Measurements from ENCODE around the gene PTPRT. TPM values are rescaled to one million over a fixed set of nuclear protein-coding genes. Genes with fewer than 3 reads are reported as not detected.

The PTPRT gene
- under 1 TPM; 0.26 to 0.27 TPM for total RNA-seq
- long read RNA-seq = 0 reads

GRCh38 chr20:43189554-43190331, at the start of gene PTPRT:
Gene PTPRT (minus strand): TSS chr20:43189906. CDS start chr20:43189733, 173 bp downstream.
- intact Hi-C loops (cut with DNase I) = no loop called here
- DNase-seq (no peak), ATAC-seq (no peak)

GRCh38 chr20:43238833-43239232, 49.1 kb upstream of the PTPRT start:
- ATAC-seq = no peak

DNA sequence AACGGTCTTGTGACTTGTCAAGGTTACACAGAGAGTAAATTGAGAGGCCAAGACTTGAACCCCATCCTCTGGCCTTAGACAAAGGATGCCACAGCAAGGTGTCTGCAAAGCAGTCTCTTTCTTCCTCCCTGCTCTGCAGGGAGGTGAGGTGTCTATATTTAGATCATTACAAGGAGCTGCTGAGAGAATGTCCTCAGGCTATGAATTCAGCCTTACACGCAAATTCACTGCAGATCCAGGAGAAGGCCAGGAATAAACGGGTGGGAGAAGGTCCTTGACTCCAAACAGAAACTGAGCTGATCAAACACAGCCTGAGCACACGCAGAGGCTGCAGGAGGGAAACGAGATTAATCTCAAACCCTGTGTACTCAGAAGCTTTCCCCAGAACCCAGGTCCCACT, 48.6 kb upstream of the PTPRT start:
- ATAC-seq (no peak), DNase-seq (no peak)
- intact Hi-C loops (cut with DNase I) = no loop called here

More at GRCh38 chr20:43238833-43239232, 49.1 kb upstream of the PTPRT start:
- no peak for DNase-seq
- intact Hi-C loops (cut with DNase I) = no loop called here

DNA sequence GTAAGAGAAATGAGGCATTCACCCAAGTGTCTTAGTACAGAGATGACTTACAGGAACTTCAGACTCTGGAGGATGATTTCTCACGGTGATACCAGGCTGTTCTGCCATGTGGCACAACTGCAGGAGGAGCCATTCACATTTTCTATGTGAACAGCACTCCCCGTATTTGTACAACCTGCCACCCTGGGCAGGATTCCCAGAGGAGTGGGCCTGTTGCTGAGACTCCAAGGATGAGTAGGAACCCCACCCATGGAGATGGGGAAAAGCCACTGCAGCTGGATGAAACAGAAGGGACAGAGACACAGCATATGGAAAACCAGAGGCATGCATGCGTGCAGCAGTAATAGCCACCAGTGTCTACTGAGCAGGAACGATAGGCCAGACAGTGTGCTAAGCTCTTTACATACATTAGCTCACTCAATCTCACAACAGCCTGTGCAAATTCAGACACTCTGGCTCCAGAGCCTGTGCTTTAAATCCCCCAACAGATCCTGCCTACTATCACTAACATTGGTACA, 48.0 kb upstream of the PTPRT start:
- intact Hi-C loops (cut with DNase I) = no loop called here
- no peak for DNase-seq
- no peak for ATAC-seq

DNA sequence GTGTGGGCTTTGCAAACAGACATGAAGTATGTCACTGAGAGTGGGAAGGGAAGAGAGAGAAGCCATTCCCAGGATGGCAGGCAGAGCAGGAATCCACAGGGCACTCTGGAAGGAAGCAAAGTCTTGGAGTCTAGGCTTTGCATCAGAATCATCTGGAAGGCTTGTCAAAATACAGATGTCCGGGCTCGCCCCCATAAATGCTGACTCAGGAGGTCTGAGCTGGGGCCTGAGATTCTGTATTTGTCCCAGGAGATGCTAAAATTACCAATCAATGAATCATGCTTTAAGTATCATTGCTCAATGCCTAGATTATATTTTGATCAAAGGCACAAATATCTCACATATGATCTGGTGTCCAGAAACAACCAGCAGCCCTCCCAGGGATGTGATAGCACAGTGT, 46.3 kb upstream of the PTPRT start:
- ATAC-seq = no peak
- DNase-seq = no peak
- intact Hi-C loops (cut with DNase I) = no loop called here

- ATAC-seq = no peak
Measured at GRCh38 chr20:43231829-43232228, 42.1 kb upstream of the PTPRT start.

GRCh38 chr20:43229696-43230095, 40.0 kb upstream of the PTPRT start:
- intact Hi-C loops (cut with DNase I) = no loop called here
- no peak for ATAC-seq

More at GRCh38 chr20:43231829-43232228, 42.1 kb upstream of the PTPRT start:
- intact Hi-C loops (cut with DNase I) = no loop called here
- DNase-seq = no peak

DNA sequence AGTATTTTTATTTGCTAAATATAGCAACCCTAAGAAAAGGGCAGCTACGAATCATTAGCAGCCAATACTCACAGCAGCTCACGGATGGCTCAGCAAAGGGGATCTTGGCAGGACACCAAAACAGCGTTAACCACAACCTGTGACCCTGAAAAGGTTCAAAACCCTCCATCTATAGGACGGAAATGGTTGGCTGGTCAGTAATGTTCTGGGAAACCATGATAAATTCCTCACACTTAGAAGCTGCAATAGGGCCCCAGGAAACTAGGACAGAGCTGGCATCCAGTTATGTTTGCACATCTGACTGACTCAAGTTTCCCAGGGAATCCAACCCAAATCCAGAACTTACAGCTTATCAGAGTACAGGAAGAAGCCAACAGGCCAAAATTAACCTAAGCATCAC, 30.9 kb upstream of the PTPRT start:
- intact Hi-C loops (cut with DNase I) = no loop called here
- ATAC-seq = peak; percentile 47 to 65

More at GRCh38 chr20:43229696-43230095, 40.0 kb upstream of the PTPRT start:
- DNase-seq = no peak

DNA sequence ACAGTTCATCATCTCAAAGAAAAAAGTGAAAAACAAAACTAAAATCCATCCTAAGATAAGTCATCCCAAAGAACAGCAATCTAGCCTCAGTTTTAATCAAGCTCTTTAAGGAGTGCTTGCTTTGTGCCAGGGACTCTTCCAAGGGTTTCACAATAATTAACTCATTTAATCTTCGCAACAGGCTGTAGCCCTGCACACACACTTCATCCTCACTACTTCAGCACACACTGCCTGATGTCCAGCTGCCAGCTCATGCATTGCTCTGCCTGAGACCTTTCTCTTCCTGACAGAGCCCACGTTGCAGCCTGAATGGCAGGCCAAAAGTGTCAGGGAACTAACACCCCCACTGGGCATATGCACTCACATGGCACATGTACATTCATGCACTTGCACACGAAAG, 21.2 kb upstream of the PTPRT start:
- intact Hi-C loops (cut with DNase I) = no loop called here
- ATAC-seq (no peak), DNase-seq (no peak)

More for the DNA sequence above, 30.9 kb upstream of the PTPRT start:
- DNase-seq = peak; percentile 52

GRCh38 chr20:43209831-43210230, 20.1 kb upstream of the PTPRT start:
- intact Hi-C loops (cut with DNase I) = no loop called here
- no peak for DNase-seq

DNA sequence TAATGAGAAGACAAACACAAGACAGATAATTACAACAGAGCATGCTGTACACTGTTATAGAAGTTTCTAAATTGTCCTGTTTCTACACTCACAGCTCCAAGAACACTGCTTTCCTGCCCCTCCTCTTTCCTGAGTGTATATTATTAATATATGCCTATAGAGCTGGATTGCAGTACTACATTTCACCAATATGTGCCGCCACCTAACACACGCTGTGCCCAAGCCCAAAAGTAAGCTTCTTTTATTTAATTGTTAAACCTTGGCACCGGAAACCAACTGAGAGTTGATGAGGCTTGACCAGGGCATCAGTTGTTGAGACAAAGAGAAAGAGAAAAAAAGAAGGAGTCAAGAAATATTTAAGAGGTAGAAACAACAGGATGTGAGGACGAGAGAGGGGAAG, 16.0 kb upstream of the PTPRT start:
- intact Hi-C loops (cut with DNase I) = no loop called here
- DNase-seq (no peak), ATAC-seq (no peak)

More at GRCh38 chr20:43209831-43210230, 20.1 kb upstream of the PTPRT start:
- ATAC-seq = no peak

GRCh38 chr20:43202100-43202499, 12.4 kb upstream of the PTPRT start:
- intact Hi-C loops (cut with DNase I) = no loop called here
- DNase-seq = no peak
- no peak for ATAC-seq

- intact Hi-C loops (cut with DNase I) = no loop called here
- DNase-seq (no peak), ATAC-seq (no peak)
Measured at GRCh38 chr20:43198607-43199006, 8.9 kb upstream of the PTPRT start.

GRCh38 chr20:43196243-43196642, 6.5 kb upstream of the PTPRT start:
- no peak for ATAC-seq
- no peak for DNase-seq
- intact Hi-C loops (cut with DNase I) = no loop called here

- ATAC-seq (no peak), DNase-seq (no peak)
- intact Hi-C loops (cut with DNase I) = no loop called here
Measured at GRCh38 chr20:43194137-43194536, 4.4 kb upstream of the PTPRT start.

- ATAC-seq = no peak
- intact Hi-C loops (cut with DNase I) = no loop called here
- DNase-seq = no peak
Measured at GRCh38 chr20:43193443-43193842, 3.7 kb upstream of the PTPRT start.

DNA sequence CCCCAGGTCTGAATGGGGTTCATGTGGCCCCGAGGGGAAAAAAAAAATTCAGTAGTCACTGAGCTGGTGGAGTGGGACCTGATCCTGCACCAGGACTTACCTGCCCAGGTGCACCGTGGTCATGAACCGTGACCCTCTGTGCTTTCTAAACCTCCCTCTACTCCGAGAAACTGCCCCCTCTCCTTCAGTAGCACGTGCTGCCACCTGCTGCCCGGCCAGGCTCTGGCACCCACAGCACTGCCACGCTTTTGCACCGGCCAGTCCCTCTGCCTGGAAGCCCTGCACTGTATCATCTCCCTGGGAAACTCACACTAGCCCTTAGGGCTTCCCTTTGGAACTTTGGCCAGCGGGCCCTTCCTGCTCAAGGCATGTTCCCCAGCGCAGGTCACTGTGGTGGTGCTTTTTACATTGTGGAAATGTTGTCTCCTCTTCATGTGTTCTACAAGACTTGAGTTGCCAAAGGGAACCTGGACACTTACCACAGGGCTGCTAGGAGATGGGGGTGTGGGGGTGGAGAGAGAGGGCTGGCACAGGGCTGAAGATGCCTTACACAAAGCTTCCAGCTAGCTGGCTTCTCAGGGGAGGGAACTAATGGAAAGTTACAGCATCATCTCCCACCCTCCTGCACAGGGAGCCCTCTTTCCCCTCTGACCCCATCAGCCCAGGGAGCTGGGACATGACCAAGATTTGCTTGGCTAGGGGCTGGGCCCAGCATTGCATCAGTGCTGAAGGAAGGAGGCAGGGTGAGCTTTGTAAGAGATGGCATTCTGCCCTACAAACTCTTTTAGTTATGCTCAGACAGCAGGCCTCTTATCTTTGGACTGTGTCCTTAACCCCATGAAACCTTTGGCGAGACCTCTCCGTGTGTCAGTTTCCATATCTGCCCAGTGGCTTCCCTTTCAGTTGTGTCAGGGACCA, 2.5 kb upstream of the PTPRT start:
- intact Hi-C loops (cut with DNase I) = no loop called here

DNA sequence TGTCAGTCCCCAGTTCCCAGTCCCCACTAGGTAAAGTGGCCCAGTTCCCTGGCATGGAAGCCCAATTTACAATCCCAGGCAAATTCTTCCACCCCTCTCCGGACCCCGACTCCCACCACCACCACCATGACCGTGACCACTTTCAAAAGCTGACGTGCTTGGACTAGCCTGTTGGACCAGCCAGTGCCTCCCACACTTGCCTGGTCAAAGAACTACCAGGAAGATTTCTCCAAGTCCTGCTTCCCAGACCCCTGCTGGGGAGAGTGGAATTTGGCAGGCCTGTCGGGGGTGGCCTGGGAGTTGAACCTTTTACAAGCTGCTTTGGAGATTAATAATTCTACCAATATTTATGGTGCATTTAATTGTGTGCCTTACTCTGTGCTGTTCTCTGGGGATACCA, 1.4 kb upstream of the PTPRT start:
- intact Hi-C loops (cut with DNase I) = no loop called here
- no peak for DNase-seq
- no peak for ATAC-seq

More for the DNA sequence above, 2.5 kb upstream of the PTPRT start:
- DNase-seq = no peak
- ATAC-seq = peak; percentile 43 to 80

GRCh38 chr20:43190332-43190953, 737 bp upstream of the PTPRT start:
- intact Hi-C loops (cut with DNase I) = no loop called here
- DNase-seq (no peak), ATAC-seq (no peak)

All from left cardiac atrium (tissue), 4 donors.